Epithelial cell of umbilical artery (primary cell): ENCODE results near the gene SCN4A. TPM values are rescaled to one million over a fixed set of nuclear protein-coding genes. Genes with fewer than 3 reads are reported as not detected.

Source experiments
- total RNA-seq: library from RNA; depleted of rRNA; stranded (reverse); fragments of >200 nt; gene quantifications from 2 replicates; pipeline ENCODE4 v1.2.3, GENCODE V29; 2014

Gene SCN4A
- total RNA-seq = under 0.01 TPM in 1 of 2 replicates, not detected in the other

DNA sequence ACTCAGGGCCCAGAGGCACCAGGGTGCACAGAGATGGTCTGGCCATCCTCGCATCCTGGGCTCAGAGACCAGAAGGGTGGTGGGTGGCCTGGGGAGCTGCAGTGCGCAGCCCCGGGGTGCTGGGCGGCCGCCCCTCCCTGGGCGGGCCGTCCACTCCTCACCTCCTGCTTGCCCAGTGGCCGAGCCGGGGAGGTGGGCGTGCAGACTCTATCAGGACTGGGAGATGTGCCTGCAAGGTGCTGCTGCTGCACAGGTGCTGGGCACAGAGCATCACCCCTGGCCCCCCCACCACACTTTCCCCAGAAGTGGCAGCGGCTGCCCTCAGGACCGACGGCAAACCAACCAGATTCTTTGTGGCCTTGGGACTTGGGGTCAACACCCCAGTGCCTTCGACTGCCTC is at the start of gene SCN4A:
SCN4A (minus strand) TSS at position 123 of the 400 bp plus-strand sequence; CDS start at position 46, 77 bp downstream.

DNA sequence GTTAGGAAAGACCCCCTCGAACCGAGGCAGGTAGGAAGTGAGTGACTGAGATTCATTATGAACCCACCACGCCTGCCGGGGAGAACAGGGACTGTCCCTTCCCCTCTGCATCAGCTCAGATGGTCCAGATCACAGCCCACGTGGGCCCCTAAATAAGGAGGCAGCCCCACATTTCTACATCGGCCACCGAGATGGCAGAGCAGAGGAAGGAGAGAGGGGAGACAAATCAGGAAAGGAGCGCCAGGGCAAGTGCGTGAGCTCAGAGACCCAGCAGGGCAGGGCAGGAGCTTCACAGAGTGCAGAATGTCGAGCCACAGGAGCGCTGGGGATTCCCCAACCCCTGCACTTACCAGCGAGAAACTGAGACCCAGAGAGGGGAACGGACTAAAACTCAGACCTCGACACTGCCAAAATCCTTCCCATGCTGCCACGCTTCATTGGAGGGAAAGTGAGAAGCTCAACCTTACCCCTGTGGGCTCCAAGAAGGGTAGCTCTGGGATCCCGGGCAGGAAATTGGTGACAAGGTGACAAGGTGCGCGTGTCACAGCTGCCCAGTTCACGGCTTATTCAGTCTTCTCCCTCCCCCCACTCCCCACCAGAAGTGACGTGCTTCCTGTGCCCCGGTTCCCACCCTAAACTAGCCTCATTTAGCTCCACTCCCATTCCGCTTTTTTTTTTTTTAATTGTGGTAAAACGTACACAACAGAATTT is 47.5 kb upstream of the SCN4A start, which contains the start of gene ICAM2:
ICAM2 (minus strand) TSS at position 578 of the 711 bp plus-strand sequence. CDS start 13,942 bp downstream, outside the sequence.

GRCh38 chr17:63998050-63998720 is 25.5 kb upstream of the SCN4A start, which contains the start of gene PRR29:
PRR29 (plus strand) TSS chr17:63998351; CDS start chr17:63998365, 14 bp downstream.

GRCh38 chr17:63931981-63932561 is 40.6 kb downstream of the SCN4A start, which contains the start of gene CD79B:
CD79B (minus strand) TSS chr17:63932331; CDS start chr17:63932261, 70 bp downstream.

GRCh38 chr17:63918789-63919305 is 53.9 kb downstream of the SCN4A start, which contains the start of gene GH1:
GH1 (minus strand) TSS chr17:63918839; CDS start chr17:63918776, 63 bp downstream.

GRCh38 chr17:63911041-63911635 is 61.6 kb downstream of the SCN4A start, which contains the start of gene CSHL1:
CSHL1 (minus strand) TSS chr17:63911258; CDS start chr17:63911196, 62 bp downstream.

GRCh38 chr17:63896524-63897354 is 76.0 kb downstream of the SCN4A start, which contains the start of gene CSH1:
CSH1 (minus strand) TSS chr17:63896574; CDS start chr17:63896511, 63 bp downstream.

Other genes starting within 250 kb of the SCN4A start
- gene STRADA, start 231.1 kb downstream of the SCN4A start, total RNA-seq = 11.7 and 25.4 TPM in 2 replicates
- gene CCDC47, start 199.3 kb downstream of the SCN4A start, total RNA-seq = 86.4 and 114 TPM in 2 replicates
- gene DDX42, start 198.7 kb downstream of the SCN4A start, total RNA-seq = 64.6 and 65.4 TPM in 2 replicates
- 94.2 and 101 TPM in 2 replicates for gene PSMC5, start 145.5 kb downstream of the SCN4A start, total RNA-seq
- 60.3 and 94.8 TPM in 2 replicates for gene FTSJ3, start 145.3 kb downstream of the SCN4A start, total RNA-seq
- gene SMARCD2, start 130.2 kb downstream of the SCN4A start, total RNA-seq = 64.1 and 83.2 TPM in 2 replicates
- gene CSH2, start 99.2 kb downstream of the SCN4A start, total RNA-seq = not detected in 2 replicates
- not detected in 2 replicates for gene GH2, start 91.0 kb downstream of the SCN4A start, total RNA-seq
- not detected in 2 replicates for gene CSH1, start 76.3 kb downstream of the SCN4A start, total RNA-seq
- gene CSHL1, start 61.7 kb downstream of the SCN4A start, total RNA-seq = not detected in 2 replicates
- gene GH1, start 54.1 kb downstream of the SCN4A start, total RNA-seq = not detected in 2 replicates
- 0.65 and 2.0 TPM in 2 replicates for gene CD79B, start 40.6 kb downstream of the SCN4A start, total RNA-seq
- gene PRR29, start 25.4 kb upstream of the SCN4A start, total RNA-seq = 0.30 and 0.32 TPM in 2 replicates
- gene ICAM2, start 47.7 kb upstream of the SCN4A start, total RNA-seq = 743 and 963 TPM in 2 replicates
- 10.1 and 12.5 TPM in 2 replicates for gene ERN1, start 157.2 kb upstream of the SCN4A start, total RNA-seq